GM12891 (cell line): ENCODE results near the gene ZBTB16.

Experiments
- PAX5 ChIP-seq: IDR thresholded peaks from 2 replicates; pipeline ENCODE4 v1.6.1; 2011; ENCODE audit warnings: low read length, moderate library complexity, mild to moderate bottlenecking; ENCODE audit not compliant: insufficient read depth, severe bottlenecking
- POLR2A ChIP-seq: IDR thresholded peaks from 2 replicates; pipeline ENCODE4 v1.6.1; 2011; ENCODE audit warnings: low read depth, low read length, control low read depth
- POLR2AphosphoS5 ChIP-seq: IDR thresholded peaks from 2 replicates; pipeline ENCODE4 v1.6.1; 2011; ENCODE audit warnings: low read depth, low read length, control low read depth
- TAF1 ChIP-seq: IDR thresholded peaks from 2 replicates; pipeline ENCODE4 v1.6.1; 2011; ENCODE audit warnings: low read depth, low read length, control low read depth

DNA sequence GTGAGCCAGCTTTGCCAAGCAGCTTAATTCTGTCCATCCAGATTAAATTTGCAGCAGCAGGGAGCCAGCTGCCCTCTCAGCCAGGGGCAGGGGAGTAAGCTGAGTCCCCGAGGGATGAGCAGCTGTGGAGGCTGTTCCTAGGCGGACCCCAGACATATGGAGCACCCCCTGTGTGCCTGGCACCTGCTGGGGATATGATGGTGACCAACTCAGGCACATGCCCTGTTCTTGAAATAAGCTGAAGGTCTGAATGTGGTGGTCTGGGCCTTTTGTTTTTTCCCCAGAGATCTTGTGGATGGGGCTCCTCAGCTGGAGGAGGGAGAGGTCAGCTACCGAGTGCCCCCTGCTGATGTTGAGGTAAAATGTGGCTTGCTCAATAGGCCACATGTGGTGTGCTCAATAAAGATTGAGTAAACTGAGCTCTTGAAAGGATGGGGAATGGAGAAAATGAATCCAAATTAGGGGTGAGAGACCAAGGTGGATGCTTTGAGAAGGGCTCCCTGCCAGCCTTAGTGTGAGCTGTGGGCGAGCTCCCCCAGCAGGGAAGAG, 133.4 kb downstream of the ZBTB16 start:
- TF ChIP-seq POLR2A (no peak), POLR2AphosphoS5 (no peak), TAF1 (no peak), PAX5 (no peak)
